Measurements from ENCODE around the gene TMEM120B. TPM values are rescaled to one million over a fixed set of nuclear protein-coding genes. Genes with fewer than 3 reads are reported as not detected.
A peak's percentile ranks its signal among the peaks of the same experiment; 100 is the strongest.

Gene TMEM120B
- total and polyA plus RNA-seq, 2 of the 13 experiments (the other 11 are each of a cell fraction or from before 2014, with no cell fraction given): 7.1 to 12.9 TPM

GRCh38 chr12:121795034-121795968 is 82.7 kb downstream of the TMEM120B start (continued):
- TF ChIP-seq HNRNPL (IDR thresholded peaks at IDR 0.05; ENCODE audit: low read depth, low read length) (peak; percentile 38; the same call in 1 of the 2 replicates), POGK (CRISPR knock-in tag; conservative IDR thresholded peaks at IDR 0.05) (no peak), ZNF337 (CRISPR knock-in tag; IDR thresholded peaks at IDR 0.05; ENCODE audit: borderline replicate concordance, low read depth) (no peak), LCORL (IDR thresholded peaks at IDR 0.05) (no peak), LCORL (CRISPR knock-in tag; IDR thresholded peaks at IDR 0.05) (no peak), ZBTB49 (CRISPR knock-in tag; IDR thresholded peaks at IDR 0.05; ENCODE audit: borderline replicate concordance) (no peak), CSRNP2 (CRISPR knock-in tag; conservative IDR thresholded peaks at IDR 0.05; ENCODE audit: low read depth) (no peak), RORA (CRISPR knock-in tag; IDR thresholded peaks at IDR 0.05) (no peak), ZNF138 (CRISPR knock-in tag; IDR thresholded peaks at IDR 0.05; ENCODE audit: low read depth) (no peak), NFE2L2 (IDR thresholded peaks at IDR 0.05; ENCODE audit: low read length) (no peak), GTF2F1 (IDR thresholded peaks at IDR 0.05; ENCODE audit: low read length) (no peak), HNRNPUL1 (IDR thresholded peaks at IDR 0.05; ENCODE audit: low read depth, low read length) (no peak), ZNF776 (CRISPR knock-in tag; IDR thresholded peaks at IDR 0.05) (no peak), CREM (IDR thresholded peaks at IDR 0.05) (no peak), CREM (CRISPR knock-in tag; IDR thresholded peaks at IDR 0.05) (no peak), ATRX (CRISPR knock-in tag; IDR thresholded peaks at IDR 0.05; ENCODE audit: borderline replicate concordance) (no peak), ZNF362 (CRISPR knock-in tag; IDR thresholded peaks at IDR 0.05; ENCODE audit: borderline replicate concordance) (no peak), CBX2 (IDR thresholded peaks at IDR 0.05; ENCODE audit: low read depth, low read length) (no peak), CBX2 (CRISPR knock-in tag; IDR thresholded peaks at IDR 0.05; ENCODE audit: low read depth) (no peak), ATF7 (IDR thresholded peaks at IDR 0.05) (no peak), ATF7 (CRISPR knock-in tag; IDR thresholded peaks at IDR 0.05) (no peak), GPBP1L1 (CRISPR knock-in tag; IDR thresholded peaks at IDR 0.05) (no peak), HCFC1 (IDR thresholded peaks at IDR 0.05; ENCODE audit: low read depth, low read length) (no peak)
